Heart right ventricle (tissue), 16 donors: ENCODE results near the gene CROCC2. TPM values are rescaled to one million over a fixed set of nuclear protein-coding genes. Genes with fewer than 3 reads are reported as not detected.
A peak's percentile ranks its signal among the peaks of the same experiment; 100 is the strongest.

Source experiments
- ATAC-seq, 8 donors: fragments of 200-7000 bp; cut with Tn5 transposase; one replicate each; pipeline ENCODE4 v1.9.1; 2020; ENCODE audit warnings: mild to moderate bottlenecking in 8 of 8, moderate library complexity in 8 of 8, moderate number of reproducible peaks in 1 of 8
- DNase-seq, 2 donors: peaks; one replicate each; pipeline ENCODE4 v3.0.0-alpha.2; 2020
- H3K27ac ChIP-seq, 10 donors: fragments of 200-600 bp; sonication (generic) in 2 of 10; one replicate each; pipeline versions ENCODE4 v1.5.0 to v1.8.0; 2020 to 2022; ENCODE audit warnings: mild to moderate bottlenecking in 3 of 10
- H3K27me3 ChIP-seq, 7 donors: fragments of 200-600 bp; one replicate each; pipeline ENCODE4 v1.8.0; 2021 to 2022; ENCODE audit warnings: mild to moderate bottlenecking in 2 of 7
- H3K36me3 ChIP-seq, 9 donors: fragments of 200-600 bp; sonication (generic) in 1 of 9; one replicate each; pipeline versions ENCODE4 v1.5.0 to v1.8.0; 2020 to 2022; ENCODE audit warnings: mild to moderate bottlenecking in 2 of 9
- H3K4me1 ChIP-seq, 9 donors: fragments of 200-600 bp; sonication (generic) in 1 of 9; one replicate each; pipeline versions ENCODE4 v1.5.0 to v1.8.0; 2020 to 2022; ENCODE audit warnings: mild to moderate bottlenecking in 4 of 9
- H3K4me3 ChIP-seq, 10 donors: fragments of 200-600 bp; sonication (generic) in 2 of 10; one replicate each; pipeline versions ENCODE4 v1.5.0 to v1.8.0; 2020 to 2022; ENCODE audit warnings: mild to moderate bottlenecking in 7 of 10, moderate library complexity in 2 of 10
- H3K9me3 ChIP-seq, 11 donors: fragments of 200-600 bp in 10 of 11; sonication (generic) in 2 of 11; one replicate each; pipeline versions ENCODE4 v1.5.0 to v1.8.0; 2013 to 2022; ENCODE audit warnings: mild to moderate bottlenecking in 2 of 11, control low read depth in 1 of 11, moderate library complexity in 1 of 11
- WGBS, 2 donors: extraction: QIAGEN DNeasy Blood & Tissue Kit; methylation state at CpG; one replicate each; pipeline ENCODE4 v1.1.7; 2013; ENCODE audit warnings: inconsistent platforms in 1 of 2; 5-methylcytosine and 5-hydroxymethylcytosine counted together
- intact Hi-C, 10 donors: fragments of 100-400 bp; cut with DNase I; formaldehyde crosslinking; loops; one replicate each; pipeline versions ENCODE4 v1.11.1 to v1.14.2; 2022
- polyA plus RNA-seq, 2 donors: library from polyadenylated mRNA; stranded (reverse); fragments of 200-250 nt; gene quantifications; one replicate each; pipeline ENCODE4 v1.2.3, GENCODE V29; 2013
- total RNA-seq, 10 donors: library from RNA; stranded (reverse); fragmentation: NEBNext Ultra II Directional in 3 of 10; extraction: Animal tissue kit (Norgen Biotek cat#: 25700) in 3 of 10; gene quantifications; one replicate each; pipeline versions ENCODE4 v1.2.1 to v1.2.4, GENCODE V29; 2021 to 2023
- TF ChIP-seq, protein P1 (sequence below), 9 donors: fragments of 200-600 bp; sonication (generic) in 2 of 9; IDR thresholded peaks; one replicate each; pipeline versions ENCODE4 v1.5.0 to v1.8.0; 2021 to 2022; ENCODE audit warnings: antibody characterized with exemption in 9 of 9, mild to moderate bottlenecking in 5 of 9, moderate library complexity in 1 of 9
- donor health status: Arrhythmogenic right ventricular cardiomyopathy.
- donor health status: ischemic (EF 13 %, LVEDD 7.1; RV severe dilation, severe dysfunction).
- donor health status: healthy with polysubstance abuse.
- donor health status: DM: no; HTN: yes; CAD: no.
- donor health status: DM: no; HTN: no; CAD: no.
- donor health status: ischemic (EF 25% LVEDD 6.9; RV normal size, moderate dysfunction).
- donor health status: ischemic (EF 25% LVEDD 5.7; RV mildly dilated, moderate dysfunction).
- donor health status: healthy.
- donor health status: DM: yes; HTN: yes; CAD: no.
- donor health status: Ischemic cardiomyopathy.
- donor health status: ischemic (EF 35%, LVEDD 5.7; RV mildly dilated, moderate dysfunction).
- donor health status: nonischemic (EF 11% LVEDD 7.7; RV severe dilation, severe dysfunction).
- donor health status: DM: yes; HTN: yes; CAD: no.
- donor health status: PGD.
- donor health status: ischemic (EF 29% LVEDD 5.4; RV normal size, mild dysfunction).
- donor health status: nonischemic (EF 23%, LVEDD 6.1; RV moderate dilation, normal function).

CROCC2 gene
- total and polyA plus RNA-seq, 12 donors, result 0.06 TPM; not detected in 11

DNA sequence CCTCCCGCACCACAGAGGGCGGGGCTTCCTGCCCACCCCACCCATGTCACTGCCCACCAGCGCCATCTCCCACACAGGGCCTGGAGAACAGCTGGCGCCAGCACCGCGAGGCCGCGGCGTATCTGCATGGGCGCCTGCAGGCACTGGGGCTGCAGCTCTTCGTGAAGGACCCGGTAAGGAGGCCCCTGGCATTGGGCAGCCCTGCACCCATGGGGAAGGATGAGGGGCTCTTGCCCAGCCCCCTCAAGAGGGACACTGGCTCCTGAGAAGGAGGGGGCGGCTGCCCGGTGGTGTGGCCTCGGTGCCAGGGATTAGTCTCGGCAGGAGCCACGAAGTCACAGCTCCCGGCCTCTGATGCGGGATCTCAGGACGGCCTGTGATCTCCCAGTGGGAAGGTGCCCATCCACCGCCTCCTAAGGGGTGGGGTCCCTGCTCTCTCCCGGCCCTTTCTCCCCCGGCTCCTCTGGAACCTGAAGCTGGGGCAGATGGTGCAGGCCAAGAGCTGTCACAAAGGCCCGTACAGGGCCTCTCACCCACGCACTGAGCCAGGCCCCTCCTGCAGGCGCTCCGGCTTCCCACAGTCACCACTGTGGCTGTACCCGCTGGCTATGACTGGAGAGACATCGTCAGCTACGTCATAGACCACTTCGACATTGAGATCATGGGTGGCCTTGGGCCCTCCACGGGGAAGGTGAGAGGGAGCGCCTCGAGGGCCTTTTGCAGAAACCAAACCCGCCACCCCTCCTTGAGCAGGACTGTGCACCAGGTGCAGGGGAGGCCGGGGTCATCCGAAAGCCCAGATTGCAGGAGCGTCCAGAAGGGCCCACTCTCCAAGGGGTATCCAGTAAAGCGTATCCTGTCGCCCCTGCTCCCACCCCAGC is 28.4 kb upstream of the CROCC2 start:
- DNase-seq (peak in 1 of 2 donors; percentile 9), ATAC-seq (no peak)
- no peaks in the 10 kb centered on the region for H3K4me1 ChIP-seq
- TF ChIP-seq, protein P1, sequence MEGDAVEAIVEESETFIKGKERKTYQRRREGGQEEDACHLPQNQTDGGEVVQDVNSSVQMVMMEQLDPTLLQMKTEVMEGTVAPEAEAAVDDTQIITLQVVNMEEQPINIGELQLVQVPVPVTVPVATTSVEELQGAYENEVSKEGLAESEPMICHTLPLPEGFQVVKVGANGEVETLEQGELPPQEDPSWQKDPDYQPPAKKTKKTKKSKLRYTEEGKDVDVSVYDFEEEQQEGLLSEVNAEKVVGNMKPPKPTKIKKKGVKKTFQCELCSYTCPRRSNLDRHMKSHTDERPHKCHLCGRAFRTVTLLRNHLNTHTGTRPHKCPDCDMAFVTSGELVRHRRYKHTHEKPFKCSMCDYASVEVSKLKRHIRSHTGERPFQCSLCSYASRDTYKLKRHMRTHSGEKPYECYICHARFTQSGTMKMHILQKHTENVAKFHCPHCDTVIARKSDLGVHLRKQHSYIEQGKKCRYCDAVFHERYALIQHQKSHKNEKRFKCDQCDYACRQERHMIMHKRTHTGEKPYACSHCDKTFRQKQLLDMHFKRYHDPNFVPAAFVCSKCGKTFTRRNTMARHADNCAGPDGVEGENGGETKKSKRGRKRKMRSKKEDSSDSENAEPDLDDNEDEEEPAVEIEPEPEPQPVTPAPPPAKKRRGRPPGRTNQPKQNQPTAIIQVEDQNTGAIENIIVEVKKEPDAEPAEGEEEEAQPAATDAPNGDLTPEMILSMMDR (IDR thresholded peaks at IDR 0.05), result no peak
- no peak overlapping the region for H3K4me3 ChIP-seq
- H3K9me3 ChIP-seq, result no peaks in the 10 kb centered on the region
- intact Hi-C loops, result loop anchor here in 1 of 10 donors (10.0 kb wide), 1 partner anchor 587 kb away; no protein-coding TSS in a partner anchor
- no peak overlapping the region for H3K27ac ChIP-seq
- H3K27me3 ChIP-seq, result no peaks in the 10 kb centered on the region
- H3K36me3 ChIP-seq, result no peaks in the 10 kb centered on the region
- WGBS, 2 donors, result 88 to 91% methylated on average over 40 of the region's 40 CpGs

DNA sequence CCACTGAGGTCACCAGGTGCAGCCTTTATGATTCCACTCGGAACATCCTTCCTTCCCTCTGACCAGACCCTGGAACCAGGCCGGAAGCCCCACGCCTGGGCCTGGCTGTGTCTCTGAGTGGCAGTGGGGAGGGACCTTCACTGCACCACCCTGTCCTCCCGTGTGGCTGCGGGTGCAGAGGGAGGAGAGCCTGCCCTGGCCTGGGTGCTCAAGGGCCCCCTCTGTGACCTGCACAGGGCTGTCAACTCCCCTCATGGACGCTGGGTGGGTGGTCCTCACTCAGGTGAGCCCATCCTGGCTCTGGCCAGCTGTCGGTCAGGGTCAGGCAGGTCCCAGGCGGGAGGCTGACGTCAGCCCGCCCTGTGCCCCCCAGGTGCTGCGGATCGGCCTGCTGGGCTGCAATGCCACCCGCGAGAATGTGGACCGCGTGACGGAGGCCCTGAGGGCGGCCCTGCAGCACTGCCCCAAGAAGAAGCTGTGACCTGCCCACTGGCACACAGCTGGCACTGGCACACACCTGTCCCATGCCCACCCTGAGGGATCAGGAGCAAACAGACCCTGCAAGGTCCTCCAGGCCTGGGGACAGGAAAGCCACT is 27.7 kb upstream of the CROCC2 start:
- Histone ChIP-seq H3K27me3 (no peaks in the 10 kb centered on the region), H3K9me3 (no peaks in the 10 kb centered on the region), H3K4me1 (no peaks in the 10 kb centered on the region), H3K36me3 (no peaks in the 10 kb centered on the region), H3K27ac (no peak overlapping the region), H3K4me3 (no peak overlapping the region)
- 87% methylated on average over 16 to 18 of the region's 18 CpGs for WGBS, 2 donors
- ATAC-seq (no peak), DNase-seq (no peak)
- intact Hi-C loops, result loop anchor here in 1 of 10 donors (10.0 kb wide), 1 partner anchor 586 kb away; no protein-coding TSS in a partner anchor
- TF ChIP-seq, protein P1 (IDR thresholded peaks at IDR 0.05), result no peak

DNA sequence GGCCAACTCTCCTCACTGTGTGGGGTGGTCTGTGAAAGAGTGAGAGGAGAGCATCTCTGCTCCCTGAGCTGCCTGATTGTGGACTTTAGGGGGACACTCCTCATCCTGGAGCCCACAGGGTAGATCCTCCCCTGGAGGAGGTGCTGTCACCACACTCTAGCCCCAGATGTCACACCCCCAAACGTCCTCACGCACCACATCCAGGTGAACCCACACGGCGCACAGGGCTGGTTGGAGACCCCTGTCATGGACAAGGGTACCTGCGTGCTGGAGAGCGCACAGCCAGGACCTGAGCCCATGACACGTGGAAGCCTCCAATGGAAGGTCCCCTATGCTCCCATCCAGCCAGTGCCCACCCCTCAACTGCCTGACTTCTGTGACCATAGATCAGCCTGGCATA is 27.0 kb upstream of the CROCC2 start:
- no peak for ATAC-seq
- WGBS, 2 donors, result 74 to 79% methylated on average over 7 of the region's 7 CpGs

DNA sequence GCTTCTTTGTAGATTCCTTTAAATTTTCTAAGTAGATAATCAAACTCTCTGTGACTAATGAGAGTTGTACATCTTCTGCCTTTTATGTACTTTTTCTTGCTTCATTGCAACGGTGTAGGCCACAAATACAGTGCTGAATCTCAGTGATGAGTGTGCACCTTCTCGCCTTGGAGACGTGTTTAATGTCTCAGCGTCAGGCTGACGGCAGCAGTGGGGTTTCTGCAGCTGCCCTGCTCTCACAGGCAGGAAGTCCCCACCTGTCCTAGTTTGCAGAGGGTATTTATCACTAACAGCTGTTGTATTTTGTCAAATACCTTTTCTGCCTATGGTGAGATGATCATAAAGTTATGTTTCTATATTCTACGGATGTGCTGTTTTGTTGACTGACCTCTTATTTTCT is 24.2 kb upstream of the CROCC2 start:
- TF ChIP-seq, protein P1 (IDR thresholded peaks at IDR 0.05), result no peak
- Histone ChIP-seq H3K36me3 (no peaks in the 10 kb centered on the region), H3K27ac (no peak overlapping the region), H3K27me3 (no peaks in the 10 kb centered on the region), H3K4me1 (no peaks in the 10 kb centered on the region), H3K4me3 (no peak overlapping the region), H3K9me3 (no peaks in the 10 kb centered on the region)
- 54 to 62% methylated on average over 6 of the region's 6 CpGs for WGBS, 2 donors
- DNase-seq (no peak), ATAC-seq (no peak)
- intact Hi-C loops, result no loop called here

More for the DNA sequence above, 27.0 kb upstream of the CROCC2 start:
- Histone ChIP-seq H3K27me3 (no peaks in the 10 kb centered on the region), H3K4me1 (no peaks in the 10 kb centered on the region), H3K36me3 (no peaks in the 10 kb centered on the region), H3K9me3 (no peaks in the 10 kb centered on the region), H3K4me3 (no peak overlapping the region), H3K27ac (no peak overlapping the region)
- no peak for DNase-seq
- TF ChIP-seq, protein P1 (IDR thresholded peaks at IDR 0.05), result no peak
- intact Hi-C loops, result loop anchor here in 1 of 10 donors (10.0 kb wide), 1 partner anchor 586 kb away; no protein-coding TSS in a partner anchor
